ENCODE data around the gene SLC6A6.

- TF ChIP-seq CTCF (IDR thresholded peaks at IDR 0.05) (no peak), POLR2A (IDR thresholded peaks at IDR 0.05) (no peak)
Measured at GRCh38 chr3:14470461-14470860, 68.1 kb downstream of the SLC6A6 start.

Data from lower leg skin (tissue), 3 donors.